ENCODE data around the gene UQCC5. TPM values are rescaled to one million over a fixed set of nuclear protein-coding genes. Genes with fewer than 3 reads are reported as not detected.
A peak's percentile ranks its signal among the peaks of the same experiment; 100 is the strongest.

Gene UQCC5
- total RNA-seq, 1 donor from 2014 or later: 13.7 TPM

DNA sequence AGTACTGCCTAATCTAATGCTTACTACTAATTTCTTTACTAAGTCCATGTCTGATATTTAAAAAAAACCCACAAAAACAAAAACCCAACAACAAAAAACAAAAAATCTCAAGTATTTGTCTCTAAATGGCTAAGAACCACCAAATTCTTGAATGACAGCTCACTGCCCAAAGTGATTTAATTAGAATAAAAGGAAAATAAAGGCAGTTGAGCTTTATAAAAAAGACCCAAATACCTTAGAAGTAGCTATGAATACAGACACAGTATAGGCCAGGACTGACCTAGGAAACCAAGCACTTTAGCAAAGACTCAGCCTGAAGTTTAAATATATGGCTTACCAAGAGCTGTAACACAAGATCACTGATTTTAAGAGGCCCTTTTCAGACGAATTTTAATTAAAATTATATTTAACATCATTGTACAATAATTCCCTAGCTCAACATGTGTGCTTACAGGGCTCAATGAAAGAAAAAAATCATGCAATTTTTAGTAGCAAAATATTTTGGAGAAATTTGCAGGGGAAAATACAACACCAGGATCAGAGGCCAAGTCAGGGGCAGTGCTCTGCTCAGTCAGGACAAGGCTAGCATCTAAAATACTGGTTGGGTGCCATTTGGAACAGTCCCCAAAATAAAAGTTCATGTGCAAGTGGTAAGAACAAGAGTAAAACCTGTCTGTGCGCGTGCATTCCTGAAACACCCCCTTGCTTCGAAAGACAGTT, 24.8 kb downstream of the UQCC5 start:
- TF ChIP-seq, protein P1, sequence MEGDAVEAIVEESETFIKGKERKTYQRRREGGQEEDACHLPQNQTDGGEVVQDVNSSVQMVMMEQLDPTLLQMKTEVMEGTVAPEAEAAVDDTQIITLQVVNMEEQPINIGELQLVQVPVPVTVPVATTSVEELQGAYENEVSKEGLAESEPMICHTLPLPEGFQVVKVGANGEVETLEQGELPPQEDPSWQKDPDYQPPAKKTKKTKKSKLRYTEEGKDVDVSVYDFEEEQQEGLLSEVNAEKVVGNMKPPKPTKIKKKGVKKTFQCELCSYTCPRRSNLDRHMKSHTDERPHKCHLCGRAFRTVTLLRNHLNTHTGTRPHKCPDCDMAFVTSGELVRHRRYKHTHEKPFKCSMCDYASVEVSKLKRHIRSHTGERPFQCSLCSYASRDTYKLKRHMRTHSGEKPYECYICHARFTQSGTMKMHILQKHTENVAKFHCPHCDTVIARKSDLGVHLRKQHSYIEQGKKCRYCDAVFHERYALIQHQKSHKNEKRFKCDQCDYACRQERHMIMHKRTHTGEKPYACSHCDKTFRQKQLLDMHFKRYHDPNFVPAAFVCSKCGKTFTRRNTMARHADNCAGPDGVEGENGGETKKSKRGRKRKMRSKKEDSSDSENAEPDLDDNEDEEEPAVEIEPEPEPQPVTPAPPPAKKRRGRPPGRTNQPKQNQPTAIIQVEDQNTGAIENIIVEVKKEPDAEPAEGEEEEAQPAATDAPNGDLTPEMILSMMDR (IDR thresholded peaks at IDR 0.05): no peak

DNA sequence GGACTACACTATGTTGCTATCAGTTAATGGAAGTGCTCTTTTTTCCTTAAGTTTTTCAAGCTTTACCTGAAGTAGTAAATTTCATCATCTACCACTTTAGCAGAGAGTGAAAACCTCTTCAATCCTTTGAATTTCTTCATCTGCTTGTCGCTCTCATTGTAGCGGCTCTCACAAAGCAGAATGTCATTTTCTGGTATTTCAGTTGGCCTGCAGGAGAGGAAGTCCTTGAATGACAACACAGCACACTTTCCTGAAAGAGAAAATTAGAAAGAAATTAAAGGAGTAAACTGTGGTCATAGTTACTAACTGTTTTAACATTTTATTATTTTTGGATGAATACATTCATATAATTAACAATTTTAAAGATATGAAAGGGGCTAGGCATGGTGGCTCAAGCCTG, 27.6 kb downstream of the UQCC5 start:
- Mint-ChIP-seq H3K9me3 (ENCODE audit: low read depth) (no peaks in the 10 kb centered on the region), H3K4me3 (ENCODE audit: unreplicated experiment) (no peak overlapping the region), H3K36me3 (ENCODE audit: low read depth) (peaks cover 27% of the 10 kb centered on the region), H3K27me3 (ENCODE audit: low read depth) (no peaks in the 10 kb centered on the region), H3K27ac (ENCODE audit: unreplicated experiment) (no peak overlapping the region), H3K4me1 (ENCODE audit: low read depth) (no peaks in the 10 kb centered on the region)
- no peak for DNase-seq (ENCODE audit: low spot score)
- TF ChIP-seq, protein P1 (IDR thresholded peaks at IDR 0.05): no peak

More for the DNA sequence above, 24.8 kb downstream of the UQCC5 start:
- Mint-ChIP-seq H3K4me3 (ENCODE audit: unreplicated experiment) (no peak overlapping the region), H3K4me1 (ENCODE audit: low read depth) (no peaks in the 10 kb centered on the region), H3K27ac (ENCODE audit: unreplicated experiment) (no peak overlapping the region), H3K9me3 (ENCODE audit: low read depth) (no peaks in the 10 kb centered on the region), H3K27me3 (ENCODE audit: low read depth) (no peaks in the 10 kb centered on the region), H3K36me3 (ENCODE audit: low read depth) (peaks cover 29% of the 10 kb centered on the region)
- DNase-seq (ENCODE audit: low spot score): no peak

DNA sequence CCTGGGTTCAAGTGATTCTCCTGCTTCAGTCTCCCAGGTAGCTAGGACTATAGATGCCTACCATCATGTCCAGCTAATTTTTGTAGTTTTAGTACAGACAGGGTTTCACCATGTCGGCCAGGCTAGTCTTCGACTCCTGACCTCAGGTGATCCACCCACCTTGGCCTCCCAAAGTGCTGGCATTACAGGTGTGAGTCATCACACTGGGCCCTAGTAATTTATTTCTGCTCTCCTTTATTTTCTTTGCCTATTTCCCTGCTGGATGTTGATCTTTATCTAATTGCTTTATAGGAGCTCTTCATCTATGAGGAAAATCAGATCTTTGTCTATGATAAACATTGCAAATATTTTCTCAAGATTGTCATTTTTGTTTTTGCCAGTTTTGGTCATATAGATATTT, 31.7 kb downstream of the UQCC5 start:
- Mint-ChIP-seq H3K36me3 (ENCODE audit: low read depth) (peaks cover 19% of the 10 kb centered on the region), H3K27me3 (ENCODE audit: low read depth) (no peaks in the 10 kb centered on the region), H3K9me3 (ENCODE audit: low read depth) (no peaks in the 10 kb centered on the region), H3K27ac (ENCODE audit: unreplicated experiment) (no peak overlapping the region), H3K4me3 (ENCODE audit: unreplicated experiment) (no peak overlapping the region), H3K4me1 (ENCODE audit: low read depth) (peaks cover 6% of the 10 kb centered on the region)
- TF ChIP-seq, protein P1 (IDR thresholded peaks at IDR 0.05): no peak
- DNase-seq (ENCODE audit: low spot score): no peak

DNA sequence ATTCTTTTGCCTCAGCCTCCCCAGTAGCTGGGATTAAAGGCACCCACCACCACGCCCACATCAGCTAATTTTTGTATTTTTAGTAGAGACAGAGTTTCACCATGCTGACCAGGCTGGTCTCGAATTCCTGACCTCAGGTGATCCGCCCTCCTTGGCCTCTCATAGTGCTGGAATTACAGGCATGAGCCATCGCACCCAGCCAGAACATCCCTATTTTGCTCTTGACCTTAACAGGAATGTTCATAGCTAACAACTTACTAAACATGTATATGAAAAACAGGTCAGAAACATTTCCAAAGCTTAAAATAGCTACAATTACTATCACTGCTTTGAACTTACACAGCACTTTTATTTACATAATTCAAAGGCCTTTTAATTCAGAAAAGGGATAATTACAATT, 33.7 kb downstream of the UQCC5 start:
- no peak overlapping the region for H3K4me3 Mint-ChIP-seq (ENCODE audit: unreplicated experiment)
- peaks cover 15% of the 10 kb centered on the region for H3K4me1 Mint-ChIP-seq (ENCODE audit: low read depth)
- H3K9me3 Mint-ChIP-seq (ENCODE audit: low read depth): no peaks in the 10 kb centered on the region
- peak overlapping the region; percentile 3 for H3K27ac Mint-ChIP-seq (ENCODE audit: unreplicated experiment)
- H3K27me3 Mint-ChIP-seq (ENCODE audit: low read depth): no peaks in the 10 kb centered on the region
- no peak for DNase-seq (ENCODE audit: low spot score)
- TF ChIP-seq, protein P1 (IDR thresholded peaks at IDR 0.05): no peak
- peaks cover 23% of the 10 kb centered on the region for H3K36me3 Mint-ChIP-seq (ENCODE audit: low read depth)

DNA sequence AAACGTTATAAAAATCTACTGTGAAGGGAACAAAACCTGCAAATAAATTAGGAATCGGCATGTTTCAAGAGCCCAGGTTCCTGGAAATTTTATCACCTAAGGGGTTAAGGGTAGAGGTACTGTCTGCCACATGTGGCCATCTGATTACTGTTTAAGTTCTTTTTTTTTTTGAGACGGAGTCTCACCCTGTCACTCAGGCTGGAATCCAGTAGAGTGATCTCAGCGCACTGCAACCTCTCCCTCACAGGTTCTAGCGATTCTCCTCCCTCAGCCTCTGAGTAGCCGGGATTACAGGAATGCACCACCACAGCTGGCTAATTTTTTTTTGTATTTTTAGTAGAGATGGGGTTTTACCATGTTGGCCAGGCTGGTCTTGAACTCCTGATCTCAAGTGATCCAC, 35.8 kb downstream of the UQCC5 start:
- Mint-ChIP-seq H3K36me3 (ENCODE audit: low read depth) (peaks cover 26% of the 10 kb centered on the region), H3K27me3 (ENCODE audit: low read depth) (no peaks in the 10 kb centered on the region), H3K4me1 (ENCODE audit: low read depth) (peaks cover 15% of the 10 kb centered on the region), H3K4me3 (ENCODE audit: unreplicated experiment) (no peak overlapping the region), H3K9me3 (ENCODE audit: low read depth) (peaks cover 3% of the 10 kb centered on the region), H3K27ac (ENCODE audit: unreplicated experiment) (no peak overlapping the region)
- no peak for DNase-seq (ENCODE audit: low spot score)
- TF ChIP-seq, protein P1 (IDR thresholded peaks at IDR 0.05): no peak
